ENCODE measurements around the gene TGM2. TPM values are rescaled to one million over a fixed set of nuclear protein-coding genes. Genes with fewer than 3 reads are reported as not detected.
A peak's percentile ranks its signal among the peaks of the same experiment; 100 is the strongest.

TGM2 gene
- total and polyA plus RNA-seq, 9 of the 15 experiments (the other 6 are each of a cell fraction or from before 2014, with no cell fraction given): 5.5 to 78.5 (median 37.6) TPM

- 60% methylated on average over 11 of the region's 11 CpGs for WGBS (ENCODE audit: insufficient coverage, low coverage, missing lambda C conversion rate)
- H3K36me3 ChIP-seq (ENCODE audit: control insufficient read depth, insufficient read depth, low read length): no peaks in the 10 kb centered on the region
- H3K27ac ChIP-seq (ENCODE audit: extremely low read depth, low read depth, low read length): no peak overlapping the region
- no peak overlapping the region for H3K9ac ChIP-seq (ENCODE audit: insufficient read depth in 1 of 2, low read depth in 2 of 2, low read length in 2 of 2)
- no peak overlapping the region for H3K4me3 ChIP-seq
- no peaks in the 10 kb centered on the region for H3K27me3 ChIP-seq (ENCODE audit: control insufficient read depth in 2 of 2, insufficient read depth in 2 of 2, low read length in 2 of 2)
- H3K9me1 ChIP-seq (ENCODE audit: control insufficient read depth, insufficient read depth, low read length): no peaks in the 10 kb centered on the region
- TF ChIP-seq TAF9B (IDR thresholded peaks at IDR 0.05; ENCODE audit: partially characterized antibody) (no peak), ZNF551 (CRISPR knock-in tag; IDR thresholded peaks at IDR 0.05) (no peak)
- H4K20me1 ChIP-seq (replicated peaks; ENCODE audit: control insufficient read depth, insufficient read depth, low read length): no peaks in the 10 kb centered on the region
- in situ Hi-C loops (cut with MboI): loop anchor here (10.0 kb wide), 1 partner anchor 92 kb away; no protein-coding TSS in a partner anchor
- H2AFZ ChIP-seq (ENCODE audit: low read depth, low read length): peak overlapping the region; percentile 7; the same call in 1 of the 2 replicates
- FAIRE-seq (no peak), DNase-seq (ENCODE audit: extremely low read depth in 1 of 4, low spot score in 3 of 4) (no peak), ATAC-seq (no peak)
- no TSS peak for BruUV-seq (replicated peaks)
- peaks cover 35 to 39% of the 10 kb centered on the region in 2 experiments; a peak in 4 of 5 replicates for H3K4me1 ChIP-seq (replicated peaks in 1 of 2; ENCODE audit: control insufficient read depth in 2 of 2, insufficient read depth in 2 of 2, low read length in 2 of 2)
- peaks cover 33% of the 10 kb centered on the region for H3K79me2 ChIP-seq (ENCODE audit: control insufficient read depth, insufficient read depth, low read length)
- POLR2A ChIA-PET: interaction anchor here (0.8 kb wide), 1 partner anchor 124 kb away, joined by 3 read pairs; no protein-coding TSS in a partner anchor
- intact Hi-C loops (cut with micrococcal nuclease): no loop called here
- no peaks in the 10 kb centered on the region for H3K9me3 ChIP-seq (replicated peaks; ENCODE audit: control insufficient read depth, insufficient read depth, low read depth, low read length)
- no peak overlapping the region for H3K4me2 ChIP-seq (ENCODE audit: insufficient read depth, low read length)
- CTCF ChIA-PET (ENCODE audit: low intra/inter-chr PET ratio): interaction anchor here (1.0 kb wide), 1 partner anchor 95 kb away, joined by 3 read pairs; no protein-coding TSS in a partner anchor
These were observed 1.7 kb upstream of the TGM2 start for GRCh38 chr20:38166703-38167233.

DNA sequence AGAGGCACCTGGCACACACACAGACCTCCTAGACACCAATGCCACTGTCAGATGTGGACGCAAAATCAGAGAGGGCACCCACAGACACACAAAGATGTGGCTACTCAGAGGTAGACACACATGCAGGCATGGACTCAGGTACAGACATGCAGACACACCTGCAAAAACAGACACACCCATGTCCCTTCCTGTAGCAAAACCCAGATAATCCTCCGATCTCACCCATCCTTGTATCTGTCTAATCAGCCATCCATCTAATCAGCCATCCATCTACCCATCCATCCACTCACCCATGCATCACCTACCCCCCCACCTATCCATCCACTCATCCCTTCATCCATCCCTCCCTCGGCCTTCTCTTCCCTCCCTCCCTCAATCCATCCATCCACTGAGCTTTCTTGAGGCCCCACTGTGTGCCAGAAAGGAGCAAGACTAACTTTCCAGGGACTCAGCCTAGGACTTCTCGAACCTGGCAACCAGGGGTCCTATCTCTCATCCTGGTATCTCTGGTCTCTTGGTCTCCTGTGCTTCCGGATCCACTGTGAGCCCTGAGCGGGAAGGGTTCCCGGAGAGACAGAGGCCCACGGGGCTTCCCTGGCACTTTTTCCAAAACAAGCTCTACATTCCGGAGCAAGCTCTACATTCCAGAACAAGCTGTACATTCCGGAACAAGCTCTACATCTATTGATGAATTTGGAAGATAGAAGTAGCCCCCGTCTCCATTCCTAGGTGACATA lies 1.1 kb upstream of the TGM2 start:
- ChIA-PET POLR2A (interaction anchor here (0.8 kb wide), 1 partner anchor 124 kb away, joined by 3 read pairs; no protein-coding TSS in a partner anchor), CTCF (ENCODE audit: low intra/inter-chr PET ratio) (interaction anchor here (1.0 to 3.4 kb wide), 3 partner anchors 93 to 108 kb away, joined by 3 to 30 read pairs (median 15); no protein-coding TSS in a partner anchor)
- no peak overlapping the region for H3K27ac ChIP-seq (ENCODE audit: extremely low read depth, low read depth, low read length)
- in situ Hi-C loops (cut with MboI) (loop anchor here (10.0 kb wide), 1 partner anchor 91 kb away; no protein-coding TSS in a partner anchor), intact Hi-C loops (cut with micrococcal nuclease) (loop anchor here (1.0 to 2.0 kb wide), 4 partner anchors 53 to 109 kb away; no protein-coding TSS in a partner anchor)
- H3K27me3 ChIP-seq (ENCODE audit: control insufficient read depth in 2 of 2, insufficient read depth in 2 of 2, low read length in 2 of 2): no peaks in the 10 kb centered on the region
- H3K36me3 ChIP-seq (ENCODE audit: control insufficient read depth, insufficient read depth, low read length): peaks cover 4% of the 10 kb centered on the region; the same call in 2 of the 3 replicates
- 79% methylated on average over 10 of the region's 11 CpGs for WGBS (ENCODE audit: insufficient coverage, low coverage, missing lambda C conversion rate)
- no peaks in the 10 kb centered on the region for H4K20me1 ChIP-seq (replicated peaks; ENCODE audit: control insufficient read depth, insufficient read depth, low read length)
- H3K79me2 ChIP-seq (ENCODE audit: control insufficient read depth, insufficient read depth, low read length): peaks cover 40% of the 10 kb centered on the region
- H3K4me2 ChIP-seq (ENCODE audit: insufficient read depth, low read length): peak overlapping the region; percentile 99; the same call in 1 of the 2 replicates
- 0 out of 4 replicates have a peak overlapping the region, but pooled peaks of 1 of the 2 experiments have one; percentile 64 for H3K9ac ChIP-seq (ENCODE audit: insufficient read depth in 1 of 2, low read depth in 2 of 2, low read length in 2 of 2)
- no peaks in the 10 kb centered on the region for H3K9me3 ChIP-seq (replicated peaks; ENCODE audit: control insufficient read depth, insufficient read depth, low read depth, low read length)
- FAIRE-seq (no peak), ATAC-seq (no peak), DNase-seq (ENCODE audit: extremely low read depth in 1 of 4, low spot score in 3 of 4) (no peak)
- no TSS peak for BruUV-seq (replicated peaks)
- no peaks in the 10 kb centered on the region for H3K9me1 ChIP-seq (ENCODE audit: control insufficient read depth, insufficient read depth, low read length)
- H3K4me3 ChIP-seq: no peak overlapping the region
- H2AFZ ChIP-seq (ENCODE audit: low read depth, low read length): peak overlapping the region; percentile 82
- peaks cover 36 to 42% of the 10 kb centered on the region in 2 experiments; a peak in 4 of 5 replicates for H3K4me1 ChIP-seq (replicated peaks in 1 of 2; ENCODE audit: control insufficient read depth in 2 of 2, insufficient read depth in 2 of 2, low read length in 2 of 2)
- TF ChIP-seq, protein P1, sequence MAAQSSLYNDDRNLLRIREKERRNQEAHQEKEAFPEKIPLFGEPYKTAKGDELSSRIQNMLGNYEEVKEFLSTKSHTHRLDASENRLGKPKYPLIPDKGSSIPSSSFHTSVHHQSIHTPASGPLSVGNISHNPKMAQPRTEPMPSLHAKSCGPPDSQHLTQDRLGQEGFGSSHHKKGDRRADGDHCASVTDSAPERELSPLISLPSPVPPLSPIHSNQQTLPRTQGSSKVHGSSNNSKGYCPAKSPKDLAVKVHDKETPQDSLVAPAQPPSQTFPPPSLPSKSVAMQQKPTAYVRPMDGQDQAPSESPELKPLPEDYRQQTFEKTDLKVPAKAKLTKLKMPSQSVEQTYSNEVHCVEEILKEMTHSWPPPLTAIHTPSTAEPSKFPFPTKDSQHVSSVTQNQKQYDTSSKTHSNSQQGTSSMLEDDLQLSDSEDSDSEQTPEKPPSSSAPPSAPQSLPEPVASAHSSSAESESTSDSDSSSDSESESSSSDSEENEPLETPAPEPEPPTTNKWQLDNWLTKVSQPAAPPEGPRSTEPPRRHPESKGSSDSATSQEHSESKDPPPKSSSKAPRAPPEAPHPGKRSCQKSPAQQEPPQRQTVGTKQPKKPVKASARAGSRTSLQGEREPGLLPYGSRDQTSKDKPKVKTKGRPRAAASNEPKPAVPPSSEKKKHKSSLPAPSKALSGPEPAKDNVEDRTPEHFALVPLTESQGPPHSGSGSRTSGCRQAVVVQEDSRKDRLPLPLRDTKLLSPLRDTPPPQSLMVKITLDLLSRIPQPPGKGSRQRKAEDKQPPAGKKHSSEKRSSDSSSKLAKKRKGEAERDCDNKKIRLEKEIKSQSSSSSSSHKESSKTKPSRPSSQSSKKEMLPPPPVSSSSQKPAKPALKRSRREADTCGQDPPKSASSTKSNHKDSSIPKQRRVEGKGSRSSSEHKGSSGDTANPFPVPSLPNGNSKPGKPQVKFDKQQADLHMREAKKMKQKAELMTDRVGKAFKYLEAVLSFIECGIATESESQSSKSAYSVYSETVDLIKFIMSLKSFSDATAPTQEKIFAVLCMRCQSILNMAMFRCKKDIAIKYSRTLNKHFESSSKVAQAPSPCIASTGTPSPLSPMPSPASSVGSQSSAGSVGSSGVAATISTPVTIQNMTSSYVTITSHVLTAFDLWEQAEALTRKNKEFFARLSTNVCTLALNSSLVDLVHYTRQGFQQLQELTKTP (IDR thresholded peaks at IDR 0.05; ENCODE audit: low read depth in 1 of 2, partially characterized antibody in 2 of 2): peak in 1 of 2 experiments; percentile 2
- TF ChIP-seq HDAC1 (IDR thresholded peaks at IDR 0.05): no peak
- no peak for TF ChIP-seq MCM3 (IDR thresholded peaks at IDR 0.05)
- TF ChIP-seq ZKSCAN1 (IDR thresholded peaks at IDR 0.05; ENCODE audit: low read depth, low read length): peak; percentile 75
- no peak for TF ChIP-seq FOSL1 (tag; conservative IDR thresholded peaks at IDR 0.05)
- no peak for TF ChIP-seq MAFK (IDR thresholded peaks at IDR 0.05; ENCODE audit: low read length)
